OCI-LY7 (cell line): ENCODE data around the gene HSFX4. TPM values are rescaled to one million over a fixed set of nuclear protein-coding genes. Genes with fewer than 3 reads are reported as not detected.
A peak's percentile ranks its signal among the peaks of the same experiment; 100 is the strongest.
"Not testable (repeated sequence)": the region's sequence is repeated elsewhere in the genome, so short reads cannot be mapped to it uniquely, and the experiment has no call there.

Experiments
- BruUV-seq: library from RNA; stranded (reverse); fragments of 400-500 nt; replicated peaks from 2 replicates; lab custom pipeline; 2021; lab: Mats Ljungman, UMichigan
- CTCF ChIA-PET: fragments of 300-600 bp; sonication (Branson Sonifier 250); formaldehyde crosslinking; loops from one replicate; lab custom pipeline; 2022; ENCODE audit warnings: antibody characterized with exemption; ENCODE audit not compliant: unreplicated experiment; lab: Charles Lee
- POLR2A ChIA-PET: fragments of 300-600 bp; sonication (Branson Sonifier 250); formaldehyde crosslinking; loops from one replicate; lab custom pipeline; 2022; ENCODE audit warnings: antibody characterized with exemption; lab: Charles Lee
- DNase-seq: peaks from one replicate; pipeline ENCODE4 v3.0.0-alpha.2; 2015; ENCODE audit warnings: low spot score
- H2AFZ ChIP-seq: fragments of 200-600 bp; sonication (generic), shearing (Covaris generic); 2 replicates; pipeline ENCODE4 v1.6.1; 2014; ENCODE audit warnings: mild to moderate bottlenecking, antibody characterized with exemption, low read length, moderate library complexity
- H3K27ac ChIP-seq: fragments of 200-600 bp; sonication (generic); 2 replicates; pipeline ENCODE4 v1.5.1; 2014; ENCODE audit warnings: mixed run types, low read depth, mild to moderate bottlenecking, moderate library complexity, low read length, inconsistent platforms; ENCODE audit not compliant: poor library complexity, severe bottlenecking
- H3K36me3 ChIP-seq: fragments of 200-600 bp; sonication (generic); 2 replicates; pipeline ENCODE4 v1.6.1; 2014; ENCODE audit warnings: mild to moderate bottlenecking, antibody characterized with exemption, low read length, moderate library complexity, mixed read lengths; ENCODE audit not compliant: insufficient read depth
- H3K4me1 ChIP-seq: fragments of 200-600 bp; sonication (generic); 2 replicates; pipeline ENCODE4 v1.5.1; 2014; ENCODE audit warnings: mild to moderate bottlenecking, low read length; ENCODE audit not compliant: insufficient read depth, poor library complexity, severe bottlenecking
- H3K4me2 ChIP-seq: fragments of 200-600 bp; sonication (generic); 2 replicates; pipeline ENCODE4 v1.6.1; 2014; ENCODE audit warnings: mild to moderate bottlenecking, low read length
- H3K4me3 ChIP-seq: fragments of 200-600 bp; sonication (generic); 2 replicates; pipeline ENCODE4 v1.5.1; 2014; ENCODE audit warnings: mild to moderate bottlenecking, low read depth, low read length; ENCODE audit not compliant: poor library complexity, severe bottlenecking
- H3K79me2 ChIP-seq: fragments of 200-600 bp; sonication (generic); 2 replicates; pipeline ENCODE4 v1.6.1; 2016; ENCODE audit warnings: low read depth, mild to moderate bottlenecking, low read length, moderate library complexity, mixed read lengths; ENCODE audit not compliant: insufficient read depth
- H3K9me2 ChIP-seq: fragments of 200-600 bp; sonication (generic); 2 replicates; pipeline ENCODE4 v1.6.1; 2016; ENCODE audit warnings: mild to moderate bottlenecking, low read length, mixed read lengths; ENCODE audit not compliant: insufficient read depth
- H3K9me3 ChIP-seq: fragments of 200-600 bp; sonication (generic); 2 replicates; pipeline ENCODE4 v1.6.1; 2014; ENCODE audit warnings: mild to moderate bottlenecking, mixed run types, low read length, mixed read lengths
- H4K20me1 ChIP-seq: fragments of 200-600 bp; sonication (generic); 2 replicates; pipeline ENCODE4 v1.6.1; 2014; ENCODE audit warnings: mild to moderate bottlenecking, antibody characterized with exemption, low read length, moderate library complexity, mixed read lengths; ENCODE audit not compliant: insufficient read depth
- intact Hi-C: fragments of 100-400 bp; cut with micrococcal nuclease; formaldehyde crosslinking; loops from one replicate; pipeline ENCODE4 v1.10.0; 2022; ENCODE audit not compliant: unreplicated experiment
- total RNA-seq, 2 experiments: library from RNA; depleted of rRNA in 1 of 2; stranded (reverse); fragments of >200 nt in 1 of 2; shearing (Covaris generic) in 1 of 2; gene quantifications; 2 replicates each; pipeline ENCODE4 v1.2.3, GENCODE V29; 2014 to 2022

Gene HSFX4
- total RNA-seq, 2 experiments from 2014 or later = not detected

DNA sequence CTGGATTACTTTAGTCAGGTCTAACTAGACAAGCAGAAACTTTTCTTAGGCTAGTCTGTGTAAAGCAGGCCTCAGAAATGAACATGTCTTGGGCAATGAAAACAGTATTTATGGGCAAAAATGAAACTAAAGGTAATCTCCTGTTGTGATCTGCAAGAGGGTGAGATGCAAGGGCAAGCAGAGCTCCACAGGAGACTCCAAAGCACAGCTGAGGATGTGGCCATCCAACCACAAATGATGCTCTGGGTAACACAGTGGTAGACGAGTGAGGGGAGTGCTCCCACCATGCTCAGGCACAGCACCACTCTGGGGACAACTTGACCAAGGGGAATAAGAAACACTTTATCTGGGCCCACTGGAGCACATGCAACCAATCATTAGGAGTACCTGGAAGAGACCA lies 738 bp upstream of the HSFX4 start:
- not testable (repeated sequence) for H3K4me2 ChIP-seq

GRCh38 chrX:149931355-149931754 lies 2.0 kb downstream of the HSFX4 start:
- H3K79me2 ChIP-seq, H3K9me3 ChIP-seq, POLR2A ChIA-PET, CTCF ChIA-PET, intact Hi-C loops, H2AFZ ChIP-seq, H3K9me2 ChIP-seq, H3K36me3 ChIP-seq, BruUV-seq, H3K4me2 ChIP-seq, H3K4me1 ChIP-seq, H3K4me3 ChIP-seq, H4K20me1 ChIP-seq, DNase-seq, H3K27ac ChIP-seq: not testable (repeated sequence)

More for the DNA sequence above, 738 bp upstream of the HSFX4 start:
- CTCF ChIA-PET, H3K4me3 ChIP-seq, H3K27ac ChIP-seq, BruUV-seq, intact Hi-C loops, H3K36me3 ChIP-seq, H4K20me1 ChIP-seq, DNase-seq, H3K79me2 ChIP-seq, H2AFZ ChIP-seq, H3K4me1 ChIP-seq, POLR2A ChIA-PET, H3K9me3 ChIP-seq, H3K9me2 ChIP-seq: not testable (repeated sequence)

- H3K27ac ChIP-seq, H3K4me1 ChIP-seq, H3K4me2 ChIP-seq, DNase-seq, H3K36me3 ChIP-seq, POLR2A ChIA-PET, H3K4me3 ChIP-seq, H4K20me1 ChIP-seq, H3K9me2 ChIP-seq, H3K9me3 ChIP-seq, H3K79me2 ChIP-seq, CTCF ChIA-PET, H2AFZ ChIP-seq, BruUV-seq, intact Hi-C loops: not testable (repeated sequence)
These were observed 2.8 kb downstream of the HSFX4 start for GRCh38 chrX:149932150-149932549.

DNA sequence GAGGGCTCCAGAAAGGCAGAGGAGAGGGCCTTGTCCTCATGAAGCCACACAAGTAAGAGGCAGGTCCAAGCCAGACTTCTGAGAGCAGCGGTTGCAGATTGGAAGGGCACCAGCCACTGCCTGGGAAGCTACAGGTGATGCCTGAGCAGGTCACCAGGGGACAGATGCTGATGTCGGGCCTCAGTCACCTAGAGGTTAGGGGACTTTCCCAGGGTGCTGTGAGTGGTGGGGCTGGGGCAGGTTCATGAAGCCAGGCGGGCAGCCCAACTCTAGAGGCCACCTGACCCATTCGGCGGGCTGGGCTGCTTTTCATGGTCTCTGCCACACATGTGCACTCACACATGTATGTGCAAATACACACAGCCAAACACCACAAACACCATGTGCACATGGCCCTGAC lies 3.6 kb downstream of the HSFX4 start:
- intact Hi-C loops, H3K36me3 ChIP-seq, POLR2A ChIA-PET, H3K9me2 ChIP-seq, DNase-seq, CTCF ChIA-PET, H2AFZ ChIP-seq, BruUV-seq, H4K20me1 ChIP-seq, H3K4me1 ChIP-seq, H3K4me2 ChIP-seq, H3K79me2 ChIP-seq, H3K4me3 ChIP-seq, H3K27ac ChIP-seq, H3K9me3 ChIP-seq: not testable (repeated sequence)

GRCh38 chrX:149933547-149933946 lies 4.2 kb downstream of the HSFX4 start:
- H4K20me1 ChIP-seq = not testable (repeated sequence)

DNA sequence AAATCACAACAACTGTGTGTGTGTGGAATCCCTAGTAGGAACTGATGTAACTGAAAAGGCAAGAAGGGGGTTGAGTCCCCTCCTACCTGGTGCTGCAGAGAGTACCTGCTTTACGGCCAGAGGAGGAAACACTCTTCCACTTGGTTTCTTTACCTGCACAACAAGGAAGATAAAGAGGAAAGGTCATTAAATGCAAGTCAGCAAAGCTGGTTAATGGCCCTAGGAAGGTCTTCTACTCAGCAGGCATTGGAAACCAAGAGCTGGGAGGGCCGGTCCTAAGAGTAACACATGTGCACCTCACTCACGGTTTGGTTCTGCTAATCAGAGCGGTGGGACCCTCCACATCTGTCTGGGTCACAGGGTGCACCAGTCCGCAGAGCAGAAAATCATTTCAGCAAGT lies 8.0 kb downstream of the HSFX4 start:
- H2AFZ ChIP-seq, H3K27ac ChIP-seq, intact Hi-C loops, H3K36me3 ChIP-seq, CTCF ChIA-PET, BruUV-seq, H3K9me3 ChIP-seq, H3K4me1 ChIP-seq, H4K20me1 ChIP-seq, DNase-seq, H3K9me2 ChIP-seq: not testable (repeated sequence)
- POLR2A ChIA-PET = interaction anchor here (3.8 kb wide), 1 partner anchor 397 kb away, joined by 27 read pairs; the partner anchor contains the start of gene EOLA1
- Histone ChIP-seq H3K79me2 (peaks cover 11% of the 10 kb centered on the region), H3K4me3 (peak overlapping the region; percentile 96), H3K4me2 (peak overlapping the region; percentile 80)

More at GRCh38 chrX:149933547-149933946, 4.2 kb downstream of the HSFX4 start:
- H3K4me2 ChIP-seq, DNase-seq, intact Hi-C loops, H3K9me3 ChIP-seq, H3K4me3 ChIP-seq, H2AFZ ChIP-seq, H3K4me1 ChIP-seq, H3K27ac ChIP-seq, BruUV-seq, H3K9me2 ChIP-seq, POLR2A ChIA-PET, CTCF ChIA-PET, H3K36me3 ChIP-seq: not testable (repeated sequence)
- peaks cover 11% of the 10 kb centered on the region for H3K79me2 ChIP-seq
